T-helper 2 cell (primary cell): ENCODE measurements around the gene SRP19.
"Not testable (repeated sequence)": the region's sequence is repeated elsewhere in the genome, so short reads cannot be mapped to it uniquely, and the experiment has no call there.

Experiments
- DNase-seq, 5 experiments: peaks; one replicate each; pipeline versions ENCODE4 v3.0.0 to v3.0.0-alpha.2; 2012 to 2022

SRP19 gene

DNA sequence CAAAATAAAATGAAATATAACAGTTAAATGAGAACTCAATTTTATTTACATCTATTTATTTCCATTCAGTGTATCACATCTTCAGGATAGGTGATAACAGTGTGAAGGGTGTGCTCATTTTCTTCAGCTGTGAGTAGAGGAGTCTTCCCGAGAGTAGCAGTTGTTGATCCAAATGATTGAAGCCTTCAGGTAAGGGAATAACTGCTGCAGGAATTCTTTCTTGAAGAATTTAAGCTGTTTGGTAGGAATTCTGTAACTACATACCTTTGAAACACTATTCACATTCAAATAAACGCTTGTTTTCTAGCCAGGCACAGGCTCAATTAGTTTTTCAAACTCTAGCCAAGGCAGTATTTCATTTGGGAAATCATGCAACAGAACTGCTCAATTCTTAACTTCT lies 15.3 kb downstream of the SRP19 start:
- no peak for DNase-seq

DNA sequence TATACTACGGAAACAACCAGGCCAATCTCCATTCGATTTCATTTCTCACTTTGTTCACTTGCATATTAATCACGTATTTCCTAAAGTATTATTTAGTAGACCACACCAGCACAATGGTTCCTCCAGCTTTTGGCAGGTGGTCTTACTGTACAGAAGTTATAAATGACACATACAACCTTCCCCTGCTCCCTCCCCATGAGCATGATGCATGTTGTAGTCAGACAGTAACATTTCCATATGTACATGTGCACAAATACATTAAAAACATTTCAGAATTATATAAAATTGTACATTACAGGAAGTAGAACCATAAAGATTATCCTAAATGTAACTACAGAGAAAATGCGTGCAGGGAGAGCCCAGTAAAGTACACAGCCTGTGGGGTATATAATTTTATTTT lies 17.0 kb downstream of the SRP19 start:
- DNase-seq = no peak

GRCh38 chr5:112878760-112879159 lies 17.7 kb downstream of the SRP19 start:
- peak in 4 of 5 experiments; percentile 27 to 86 (median 40) for DNase-seq

DNA sequence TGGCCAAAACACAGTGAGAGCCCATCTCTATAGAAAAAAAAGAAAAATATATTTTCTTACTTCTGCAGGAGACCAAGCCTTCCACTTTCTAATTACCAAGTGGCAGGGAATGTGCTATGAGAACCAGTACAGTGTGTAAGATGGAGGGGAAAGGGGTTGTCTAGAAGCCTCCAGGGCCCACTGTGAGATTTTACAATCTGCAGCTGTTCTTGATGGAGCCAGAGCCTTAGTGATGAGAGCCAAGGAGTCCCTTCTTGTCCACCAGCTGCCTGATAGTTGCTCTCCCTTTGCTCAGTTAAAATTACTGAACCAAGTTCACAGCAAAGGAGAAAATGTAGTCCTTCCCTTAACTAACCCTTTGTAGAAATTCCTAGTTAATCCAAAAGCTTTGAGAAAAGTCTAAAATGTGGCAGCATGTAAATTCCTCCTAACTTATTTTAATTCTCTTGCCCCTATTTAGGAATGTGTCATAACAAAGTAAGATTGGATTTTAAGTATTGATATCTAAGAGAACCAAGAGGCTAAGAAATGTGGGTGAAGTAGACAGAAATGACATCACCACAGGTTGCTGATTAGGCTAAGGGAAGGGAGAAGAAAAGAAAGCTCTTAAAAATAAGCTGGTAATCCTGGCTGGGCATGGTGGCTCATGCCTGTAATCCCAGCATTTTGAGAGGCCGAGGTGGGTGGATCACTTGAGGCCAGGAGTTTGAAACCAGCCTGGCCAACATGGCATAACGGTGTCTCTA lies 19.3 kb downstream of the SRP19 start:
- no peak for DNase-seq

DNA sequence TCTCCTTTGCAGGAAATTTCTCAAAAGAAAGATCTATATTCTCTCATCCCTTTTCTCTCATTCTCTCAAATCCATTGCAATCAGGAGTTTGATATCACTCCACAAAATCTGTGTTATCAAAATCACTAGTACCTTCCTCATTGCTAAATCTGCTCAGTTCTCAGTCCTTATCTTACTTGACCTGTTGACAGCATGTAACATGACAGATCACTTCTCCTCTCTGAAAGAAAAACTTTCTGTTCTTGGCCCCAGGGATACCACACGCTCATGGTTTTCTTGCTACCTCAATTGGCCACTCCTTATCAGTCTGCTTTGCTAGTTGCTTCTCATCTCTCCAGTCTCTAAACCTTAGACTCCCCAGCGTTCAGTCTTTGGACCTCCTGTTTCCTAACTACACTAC lies 22.1 kb downstream of the SRP19 start:
- no peak for DNase-seq

DNA sequence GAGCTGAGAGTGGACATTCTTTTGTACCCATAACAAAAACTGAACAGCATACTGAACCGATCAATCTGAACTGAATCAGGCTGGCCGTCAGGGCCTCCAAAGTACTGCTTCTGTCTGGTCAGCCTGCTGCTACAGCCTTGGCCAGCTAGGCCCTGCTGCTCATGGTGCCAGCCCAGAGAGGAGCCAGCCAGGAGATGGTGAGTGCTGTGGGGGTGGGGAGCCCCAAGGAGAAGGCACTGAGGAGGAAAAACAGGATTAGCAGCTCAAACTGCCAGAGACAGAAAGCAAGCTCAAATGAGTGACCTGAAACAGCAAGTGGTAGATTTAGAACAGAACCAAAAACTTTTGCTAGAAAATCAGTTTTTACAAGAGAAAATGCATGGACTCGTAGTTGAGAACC lies 23.9 kb downstream of the SRP19 start:
- DNase-seq = no peak

GRCh38 chr5:112886975-112887374 lies 25.9 kb downstream of the SRP19 start:
- peak in 2 of 5 experiments; percentile 12 to 53 for DNase-seq

- not testable (repeated sequence) for DNase-seq
These were observed 31.0 kb downstream of the SRP19 start for GRCh38 chr5:112892066-112892465.

- no peak for DNase-seq
These were observed 31.7 kb downstream of the SRP19 start for GRCh38 chr5:112892776-112893175.

GRCh38 chr5:112895682-112896081 lies 34.6 kb downstream of the SRP19 start:
- no peak for DNase-seq

DNA sequence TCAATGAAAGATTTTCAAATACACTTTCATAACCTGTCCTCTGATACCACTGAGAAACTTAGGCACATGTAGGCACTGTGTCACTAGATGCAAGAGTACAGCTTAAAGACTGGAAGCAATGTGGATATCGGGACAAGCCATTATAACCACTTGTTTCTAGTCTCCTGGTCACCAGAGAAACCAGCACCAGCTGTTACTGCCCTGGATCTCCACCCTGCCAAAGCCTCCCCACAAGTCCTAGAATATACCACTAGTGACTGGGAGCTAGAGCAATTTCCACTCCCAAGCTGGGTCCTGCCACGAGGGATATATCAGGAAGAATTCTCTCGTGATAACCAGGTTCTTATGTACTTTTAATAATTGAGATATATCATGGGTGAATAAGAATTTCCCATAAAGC lies 41.5 kb downstream of the SRP19 start:
- no peak for DNase-seq

GRCh38 chr5:112904996-112905395 lies 43.9 kb downstream of the SRP19 start:
- not testable (repeated sequence) for DNase-seq

- no peak for DNase-seq
These were observed 45.5 kb downstream of the SRP19 start for GRCh38 chr5:112906637-112907036.

GRCh38 chr5:112907166-112907631 lies 46.1 kb downstream of the SRP19 start:
- no peak for DNase-seq

DNA sequence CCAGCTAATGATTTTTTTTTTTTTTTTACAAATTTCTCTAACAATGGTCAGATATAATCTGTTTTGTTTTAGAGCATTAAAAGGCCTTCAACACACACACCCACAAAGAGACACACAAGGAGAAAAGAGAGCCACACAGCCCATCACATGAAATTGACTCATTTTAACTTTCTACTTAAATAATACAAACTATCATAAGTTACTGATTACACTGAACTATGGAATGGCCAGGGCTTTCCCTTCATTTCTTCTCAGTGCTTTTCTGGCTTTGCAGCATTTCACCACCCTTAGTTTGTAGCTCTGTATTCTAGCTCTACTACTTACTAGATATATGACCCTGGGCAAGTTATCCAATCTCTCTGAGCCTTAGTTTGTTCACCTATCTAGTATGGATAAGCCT lies 47.8 kb downstream of the SRP19 start:
- DNase-seq = no peak

- no peak for DNase-seq
These were observed 49.4 kb downstream of the SRP19 start for GRCh38 chr5:112910529-112910928.

GRCh38 chr5:112914584-112914983 lies 53.5 kb downstream of the SRP19 start:
- no peak for DNase-seq

GRCh38 chr5:112915831-112916230 lies 54.7 kb downstream of the SRP19 start:
- DNase-seq = peak in 1 of 5 experiments; percentile 79

DNA sequence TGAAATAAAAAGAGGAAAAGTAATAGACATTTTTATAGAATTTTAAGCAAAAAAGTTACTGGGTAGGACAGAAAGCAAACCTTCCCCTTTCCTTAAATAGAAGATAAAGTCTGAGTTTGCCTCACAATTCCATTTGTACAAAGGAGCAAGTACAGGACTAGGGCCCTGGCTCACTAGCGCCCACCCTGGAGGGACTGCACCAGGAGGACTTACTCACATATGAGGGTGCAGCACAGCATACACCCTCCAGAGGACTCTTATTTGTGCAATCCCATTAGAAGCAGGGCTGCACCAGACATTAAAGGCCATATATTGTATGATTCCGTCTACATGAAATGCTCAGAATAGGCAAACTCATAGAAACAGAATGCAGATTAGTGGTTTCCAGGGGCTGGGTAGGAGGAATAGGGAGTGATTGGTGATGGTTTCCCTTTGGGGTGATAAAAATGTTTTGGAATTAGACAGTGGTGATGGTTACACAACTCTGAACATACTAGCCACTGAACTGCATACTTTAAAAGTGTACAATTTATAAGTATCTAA lies 56.4 kb downstream of the SRP19 start:
- DNase-seq = peak in 2 of 5 experiments; percentile 7 to 52

DNA sequence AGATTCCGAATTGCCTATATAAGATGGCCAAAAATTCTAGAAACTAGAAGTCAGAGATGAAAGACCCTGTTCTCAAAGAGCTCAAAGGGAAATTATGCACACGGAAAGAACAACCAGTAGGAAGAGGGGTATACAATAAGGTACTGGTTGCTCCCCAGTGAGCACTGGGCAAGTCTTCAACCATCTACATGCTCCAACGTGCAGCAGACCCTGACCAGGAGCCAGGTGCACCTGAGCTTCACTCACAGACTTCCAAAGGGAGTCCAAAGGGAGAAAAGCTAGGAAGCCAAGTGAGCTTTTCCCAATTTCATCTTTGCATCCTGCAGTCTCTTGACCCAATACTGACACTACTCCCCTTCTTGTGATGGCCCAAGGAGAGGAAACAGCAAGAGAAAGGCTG lies 57.0 kb downstream of the SRP19 start:
- DNase-seq = no peak

GRCh38 chr5:112918679-112919078 lies 57.6 kb downstream of the SRP19 start:
- DNase-seq = no peak
